ENCODE data around the gene NEDD4.
A peak's percentile ranks its signal among the peaks of the same experiment; 100 is the strongest.
"Not testable (repeated sequence)": the region's sequence is repeated elsewhere in the genome, so short reads cannot be mapped to it uniquely, and the experiment has no call there.

Gene NEDD4

DNA sequence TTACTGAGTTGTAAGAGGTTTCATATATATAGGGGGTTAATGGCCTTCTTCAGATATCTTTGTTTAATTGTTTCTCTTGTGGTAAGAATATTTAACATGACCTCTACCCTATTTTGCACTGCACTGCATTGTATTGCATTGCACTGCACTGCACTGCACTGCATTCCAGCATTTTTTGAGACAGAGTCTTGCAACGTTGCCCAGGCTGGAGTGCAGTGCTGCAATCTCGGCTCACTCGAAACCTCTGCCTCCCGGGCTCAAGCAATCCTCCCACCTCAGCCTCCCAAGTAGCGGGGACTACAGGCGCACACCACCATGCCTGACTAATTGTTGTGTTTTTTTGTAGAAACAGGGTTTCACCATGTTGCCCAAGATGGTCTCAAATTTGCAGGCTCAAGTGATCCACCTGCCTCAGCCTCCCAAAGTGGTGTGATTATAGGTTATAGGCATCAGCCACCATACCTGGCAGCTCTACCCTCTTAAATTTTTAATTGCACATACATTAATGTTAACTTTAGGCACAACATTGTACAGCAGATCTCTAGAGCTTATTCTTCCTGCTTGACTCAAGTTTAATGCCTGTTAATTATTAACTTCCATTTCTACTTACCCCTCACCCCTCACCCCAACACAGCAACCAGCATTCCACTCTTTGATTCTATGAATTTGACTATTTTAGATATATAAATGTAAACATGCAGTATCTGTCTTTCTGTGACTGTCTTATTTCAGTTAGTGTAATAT is 38.4 kb downstream of the NEDD4 start:
- DNase-seq (no peak), ATAC-seq (no peak)

DNA sequence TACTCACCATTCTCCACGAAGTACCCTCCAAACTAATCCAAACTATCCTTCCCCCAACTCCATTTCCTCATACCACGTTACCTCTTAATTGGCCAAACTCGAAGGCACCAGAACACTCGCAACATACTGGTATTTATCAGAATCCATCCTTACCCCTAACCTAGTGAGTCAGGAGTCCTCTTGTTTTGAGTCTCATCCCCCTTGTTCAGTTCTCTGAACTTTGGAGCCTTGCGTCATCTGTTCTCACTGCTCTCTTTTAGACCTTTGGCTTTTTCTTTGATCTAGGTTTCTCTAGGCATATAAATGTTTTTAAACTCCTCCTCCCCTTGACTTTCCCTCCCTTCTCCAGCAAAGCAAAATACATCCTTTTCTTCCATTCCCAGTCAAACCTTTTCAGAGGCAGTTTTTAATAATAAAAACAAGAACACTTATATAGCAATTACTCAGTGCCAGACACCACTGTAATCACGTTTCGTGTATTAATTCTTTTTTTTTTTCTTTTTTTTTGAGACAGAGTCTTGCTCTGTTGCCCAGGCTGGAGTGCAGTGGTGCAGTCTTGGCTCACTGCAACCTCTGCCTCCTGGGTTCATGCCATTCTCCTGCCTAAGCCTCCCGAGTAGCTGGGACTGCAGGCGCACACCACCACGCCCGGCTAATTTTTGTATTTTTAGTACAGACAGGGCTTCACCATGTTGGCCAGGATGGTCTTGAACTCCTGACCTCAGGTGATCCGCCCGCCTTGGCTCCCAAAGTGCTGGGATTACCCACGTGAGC is 40.7 kb downstream of the NEDD4 start:
- not testable (repeated sequence) for DNase-seq
- peak; percentile 19 for ATAC-seq

DNA sequence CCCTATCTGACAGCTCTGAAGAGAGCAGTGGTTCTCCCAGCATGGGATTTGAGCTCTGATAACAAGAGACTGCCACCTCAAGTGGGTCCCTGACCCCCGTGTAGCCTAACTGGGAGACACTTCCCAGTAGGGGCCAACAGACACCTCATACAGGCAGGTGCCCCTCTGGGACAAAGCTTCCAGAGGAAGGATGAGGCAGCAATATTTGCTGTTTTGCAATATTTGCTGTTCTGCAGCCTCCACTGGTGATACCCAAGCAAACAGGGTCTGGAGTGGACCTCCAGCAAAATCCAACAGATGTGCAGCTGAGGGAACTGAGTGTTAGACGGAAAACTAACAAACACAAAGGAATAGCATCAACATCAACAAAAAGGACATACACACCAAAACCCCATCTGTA is 48.8 kb downstream of the NEDD4 start:
- DNase-seq, ATAC-seq: not testable (repeated sequence)

GRCh38 chr15:55942332-55942731 is 51.1 kb downstream of the NEDD4 start:
- DNase-seq: no peak
- no peak for ATAC-seq

- ATAC-seq (no peak), DNase-seq (no peak)
Measured at GRCh38 chr15:55937040-55937439, 56.4 kb downstream of the NEDD4 start.

DNA sequence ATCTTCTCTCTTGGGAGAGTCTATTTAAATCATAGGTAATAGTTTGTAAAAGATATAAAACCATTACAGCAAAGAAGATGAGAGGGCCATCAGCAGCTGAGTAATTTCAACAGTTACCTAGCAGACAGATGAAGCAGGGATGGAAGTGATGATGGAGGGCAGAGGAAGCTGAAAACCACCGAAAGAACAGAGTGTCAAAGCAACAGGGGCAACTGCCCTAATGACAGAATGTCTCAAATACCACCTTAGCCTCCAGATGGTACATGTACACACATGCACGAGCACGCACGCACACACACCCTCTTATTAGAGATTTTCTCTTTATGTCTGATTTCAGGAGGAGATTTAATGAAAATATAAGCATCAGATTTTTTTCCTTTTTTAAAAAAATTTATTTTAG is 64.5 kb downstream of the NEDD4 start:
- ATAC-seq: no peak
- no peak for DNase-seq

- no peak for ATAC-seq
- DNase-seq: no peak
Measured at GRCh38 chr15:55921744-55922143, 71.7 kb downstream of the NEDD4 start.

DNA sequence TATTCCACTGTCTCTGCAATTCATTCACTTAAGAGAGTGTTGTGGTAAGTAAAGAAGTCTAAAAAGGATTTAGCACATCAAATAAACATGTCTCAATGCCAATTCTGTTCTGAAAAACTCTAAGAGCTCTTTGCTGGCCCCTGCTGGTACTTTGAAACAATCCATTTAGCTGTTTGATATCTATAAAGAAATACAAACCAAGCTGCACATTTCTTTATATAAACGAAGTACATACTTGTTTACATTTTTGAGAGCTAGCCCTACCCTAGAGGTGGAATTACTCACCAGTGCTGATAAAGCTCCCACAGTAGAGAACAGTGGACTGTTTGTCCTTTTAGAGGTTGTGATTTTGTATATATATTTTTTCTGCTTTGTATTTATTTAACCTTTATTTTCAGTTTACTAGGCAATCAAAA is 75.5 kb downstream of the NEDD4 start:
- ATAC-seq: no peak
- DNase-seq: peak; percentile 7

DNA sequence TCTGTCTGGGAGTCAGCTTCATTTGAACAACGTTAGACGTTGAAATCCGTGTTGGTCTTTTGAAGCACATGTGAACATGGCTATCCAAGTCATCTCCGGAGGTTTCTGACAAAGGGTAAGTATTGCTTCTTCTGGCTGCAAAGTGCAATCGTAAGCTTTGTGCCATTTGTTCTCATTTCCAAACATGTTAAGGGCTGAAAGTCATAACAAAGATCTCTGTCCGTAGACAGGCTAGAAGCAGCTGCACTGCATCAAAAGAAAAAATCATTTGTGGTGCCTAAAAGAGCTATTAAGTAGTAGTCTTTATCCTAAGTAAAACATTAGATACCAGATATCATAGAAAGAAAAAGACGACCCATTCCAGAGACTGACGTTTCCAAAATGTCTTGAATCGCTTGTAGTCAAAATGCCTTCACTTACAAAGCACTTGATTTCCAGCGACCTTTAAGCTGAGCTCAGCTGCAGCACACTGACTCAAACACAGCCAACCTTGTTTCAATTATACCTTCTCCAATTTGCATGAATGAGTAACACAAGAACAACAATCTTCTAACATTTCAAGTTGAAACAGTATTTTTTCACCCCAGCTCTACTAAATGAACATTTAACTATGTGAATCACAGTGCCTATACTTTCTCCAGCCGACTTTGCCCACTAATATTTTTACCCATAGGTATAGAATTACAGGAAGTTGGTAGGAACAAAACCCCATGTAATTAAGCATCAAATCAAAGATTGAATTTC is 76.6 kb downstream of the NEDD4 start:
- ATAC-seq: peak; percentile 36
- DNase-seq: no peak

DNA sequence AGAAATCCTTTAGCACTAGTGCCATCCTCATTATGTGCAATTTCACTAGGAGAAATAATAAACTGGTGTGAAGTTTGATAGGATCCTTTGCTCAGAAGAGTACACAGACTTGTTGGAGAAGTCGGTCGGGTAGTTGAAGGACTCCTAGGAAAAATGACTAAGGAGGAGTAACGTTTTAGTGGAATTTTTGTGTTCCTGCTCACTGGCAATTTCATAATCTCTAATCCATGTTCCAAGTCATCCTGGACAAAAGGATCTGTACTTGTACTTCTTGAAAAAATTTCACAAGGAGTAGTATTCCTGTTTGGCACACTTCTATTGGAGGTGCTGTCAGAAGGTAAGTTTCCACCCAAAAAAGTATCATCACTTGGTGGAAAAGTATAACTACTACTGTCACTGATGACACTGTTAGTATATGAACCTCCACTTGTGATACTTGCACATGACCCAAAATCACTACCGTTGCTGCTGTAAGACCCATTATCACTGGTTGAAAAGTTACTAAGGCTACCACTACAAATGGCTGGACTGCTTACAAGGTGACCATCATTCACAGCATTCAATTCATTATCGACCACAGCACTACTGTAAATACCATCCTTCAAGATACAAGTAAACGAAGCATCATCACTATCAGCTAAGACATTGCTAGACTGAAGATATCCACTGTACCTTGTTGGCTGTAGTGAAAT is 77.4 kb downstream of the NEDD4 start:
- ATAC-seq (no peak), DNase-seq (no peak)

DNA sequence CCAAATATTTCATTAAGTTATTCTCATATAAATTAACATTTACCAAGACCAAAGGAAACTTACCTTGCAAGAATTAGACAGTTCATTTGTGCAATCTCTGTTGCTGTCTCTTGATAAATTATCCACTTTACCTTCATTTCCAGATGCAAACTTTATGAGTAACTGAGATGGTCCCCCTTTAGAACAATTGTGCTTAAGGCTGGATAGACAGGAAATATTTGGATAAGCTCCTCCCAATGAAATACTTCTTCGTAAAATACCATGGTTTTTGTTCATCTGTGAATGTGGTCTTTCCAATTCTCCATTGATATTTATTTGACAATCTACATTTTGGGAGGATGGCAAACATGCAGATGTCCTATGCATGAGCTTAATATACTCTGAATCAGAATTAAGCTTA is 78.2 kb downstream of the NEDD4 start:
- ATAC-seq: no peak
- no peak for DNase-seq

- DNase-seq (no peak), ATAC-seq (no peak)
Measured at GRCh38 chr15:55914446-55914845, 79.0 kb downstream of the NEDD4 start.

- ATAC-seq: no peak
- DNase-seq: no peak
Measured at GRCh38 chr15:55912982-55913381, 80.4 kb downstream of the NEDD4 start.

DNA sequence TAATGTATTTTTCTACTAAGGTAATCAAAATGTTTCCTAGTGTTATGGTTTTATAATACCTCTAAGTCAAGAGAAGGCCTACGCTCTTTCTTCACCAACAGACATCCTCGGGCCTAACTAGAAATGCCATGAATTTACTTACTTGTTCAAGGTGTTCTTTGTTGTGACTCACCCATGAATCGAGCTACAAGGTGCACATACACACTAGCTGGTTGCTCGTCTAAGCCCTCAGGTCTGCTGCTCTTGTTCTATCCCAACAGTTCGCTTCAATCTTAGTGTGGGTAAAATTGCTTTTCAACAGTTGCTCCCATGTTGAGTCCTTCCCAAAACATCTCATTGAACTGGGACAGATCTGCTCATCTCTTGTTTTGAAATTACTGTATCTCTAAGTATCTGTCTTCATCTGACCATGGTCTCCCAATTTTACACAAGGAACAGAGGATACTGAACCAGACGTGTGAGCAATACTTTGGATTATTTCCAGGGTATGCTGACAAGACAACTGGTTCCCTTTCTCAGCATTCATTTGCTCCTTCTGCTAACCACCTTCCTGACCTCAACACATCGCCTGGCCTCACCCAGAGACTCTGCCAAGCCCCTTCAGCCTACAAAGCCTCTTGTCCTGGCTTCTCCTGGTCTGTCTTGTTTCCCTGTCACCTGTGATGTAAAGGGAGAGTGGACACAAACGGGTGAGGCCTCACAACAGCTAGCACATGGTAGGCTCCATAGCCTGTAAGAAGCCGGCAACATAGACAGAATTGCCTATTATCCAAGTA is 84.2 kb downstream of the NEDD4 start:
- ATAC-seq: no peak
- DNase-seq: no peak

GRCh38 chr15:55907797-55908196 is 85.6 kb downstream of the NEDD4 start:
- DNase-seq: no peak
- ATAC-seq: no peak

- no peak for DNase-seq
- no peak for ATAC-seq
Measured at GRCh38 chr15:55902981-55903380, 90.4 kb downstream of the NEDD4 start.

DNA sequence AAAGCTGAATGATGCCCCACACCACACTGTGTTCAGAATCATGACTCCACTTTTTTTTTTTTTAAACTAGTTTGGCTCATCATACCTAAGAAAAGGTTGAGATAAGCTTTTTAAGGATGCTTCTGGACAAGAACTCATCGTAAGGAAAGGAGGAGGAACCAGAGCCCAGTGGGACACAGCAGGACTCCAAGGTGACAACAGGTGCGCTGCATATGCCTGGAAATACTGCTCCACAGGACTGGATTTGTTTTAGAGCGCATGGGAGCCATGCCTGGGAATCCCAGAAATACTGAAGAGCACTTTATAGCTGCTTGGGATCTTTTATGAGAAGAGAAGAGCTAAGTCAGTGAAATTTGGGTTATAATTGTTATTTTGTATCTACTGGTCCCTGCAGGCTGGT is 93.4 kb downstream of the NEDD4 start:
- ATAC-seq (no peak), DNase-seq (no peak)

DNA sequence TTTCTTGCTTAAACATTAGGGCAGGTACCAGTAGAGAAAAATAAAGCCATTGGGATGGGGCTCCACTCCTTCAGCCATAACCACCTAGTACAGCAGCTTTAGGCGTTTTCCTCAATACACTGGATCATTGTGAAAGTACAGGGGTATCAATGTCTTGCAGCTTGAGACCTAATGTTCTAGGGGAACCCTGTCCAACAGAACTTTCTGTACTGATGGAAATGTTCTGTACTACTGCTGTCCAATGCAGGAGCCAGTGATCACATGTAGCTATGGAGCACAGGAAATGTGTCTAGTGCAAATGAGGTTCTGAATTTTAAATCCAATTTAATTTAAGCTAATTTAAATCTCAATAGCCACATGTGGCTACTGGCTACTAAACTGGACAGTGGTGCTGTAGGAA is 93.9 kb downstream of the NEDD4 start:
- ATAC-seq (no peak), DNase-seq (no peak)

GRCh38 chr15:55897560-55898336 is 95.7 kb downstream of the NEDD4 start:
- DNase-seq (peak; percentile 25), ATAC-seq (no peak)

GRCh38 chr15:55894399-55894965 is 98.9 kb downstream of the NEDD4 start:
- ATAC-seq (no peak), DNase-seq (no peak)

Data from stimulated activated naive CD8-positive, alpha-beta T cell treated with anti-CD3 and anti-CD28 coated beads, Interleukin-15, Interleukin-2, amounts not matched to agents 100 U/mL and 50 U/mL, for 24 hours (primary cell).